ENCODE results near the gene CLIC3.

CLIC3 gene

GRCh38 chr9:137040568-137040967 lies 44.2 kb upstream of the CLIC3 start:
- TF ChIP-seq CTCF (conservative IDR thresholded peaks at IDR 0.05), result no peak
- H3K27ac ChIP-seq, result peak overlapping the region; percentile 11; the same call in 1 of the 2 replicates

DNA sequence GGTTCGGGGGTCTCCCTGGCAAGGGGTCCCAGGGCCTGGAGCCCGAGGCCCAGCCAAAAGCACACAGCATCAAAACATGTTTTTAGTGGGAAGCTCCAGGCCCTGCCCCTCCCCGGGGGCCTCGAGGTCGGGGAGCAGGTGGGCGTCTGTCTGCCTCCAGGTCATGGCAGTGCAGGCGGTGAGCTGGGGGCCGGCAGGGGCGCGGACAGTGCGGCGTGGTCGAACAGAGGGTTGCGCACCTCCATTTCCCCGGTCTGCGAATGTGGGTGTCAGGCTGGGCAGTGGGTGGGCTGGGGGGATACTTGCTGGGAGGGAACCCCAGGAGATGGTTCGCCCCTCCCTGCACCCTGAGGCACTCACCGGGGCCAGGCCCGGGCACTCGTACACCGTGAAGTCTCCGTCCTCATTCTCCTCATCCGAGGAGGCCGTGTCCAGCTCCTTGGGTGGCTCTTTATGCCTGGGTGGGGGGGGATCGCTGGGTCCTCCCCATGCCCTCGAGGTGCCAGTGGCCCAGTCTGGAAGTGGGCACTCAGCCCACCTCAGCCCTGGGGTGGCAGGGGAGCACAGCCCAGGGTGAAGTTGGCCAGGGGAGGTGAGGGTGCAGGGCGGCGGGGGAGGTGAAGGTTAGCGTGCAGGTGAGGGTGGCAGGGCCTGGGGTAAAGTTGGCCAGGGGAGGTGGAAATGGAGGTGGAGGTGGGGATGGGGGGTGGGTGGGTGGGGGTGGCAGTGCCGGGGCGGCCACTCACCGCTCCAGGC lies 43.4 kb upstream of the CLIC3 start:
- no peak for TF ChIP-seq CTCF (conservative IDR thresholded peaks at IDR 0.05)

DNA sequence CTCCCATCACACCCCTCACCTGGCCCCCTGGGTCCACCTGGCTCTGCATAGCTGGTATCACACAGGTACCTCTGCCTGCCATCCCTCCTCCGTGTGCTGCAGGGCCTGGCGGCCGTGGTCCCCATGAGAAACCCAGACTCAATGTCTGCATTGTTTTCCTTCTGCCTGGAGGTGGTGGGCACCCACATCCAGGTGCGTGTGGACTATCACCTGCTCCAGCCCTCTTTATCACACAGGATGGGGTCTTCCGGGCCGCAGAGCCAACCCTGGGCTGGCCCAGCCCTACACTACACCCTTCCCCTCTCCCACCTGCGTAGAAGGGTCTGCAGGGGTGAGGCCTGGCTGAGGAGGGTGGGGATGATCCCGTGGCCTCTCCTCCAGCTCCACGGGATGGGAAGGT lies 42.5 kb upstream of the CLIC3 start:
- H3K27ac ChIP-seq, result no peak overlapping the region
- TF ChIP-seq CTCF (conservative IDR thresholded peaks at IDR 0.05), result no peak

More for the DNA sequence above, 43.4 kb upstream of the CLIC3 start:
- no peak overlapping the region for H3K27ac ChIP-seq

GRCh38 chr9:137037483-137037882 lies 41.1 kb upstream of the CLIC3 start:
- peak overlapping the region; percentile 91; the same call in 1 of the 2 replicates for H3K27ac ChIP-seq
- TF ChIP-seq CTCF (conservative IDR thresholded peaks at IDR 0.05), result no peak

- no peak for TF ChIP-seq CTCF (conservative IDR thresholded peaks at IDR 0.05)
- H3K27ac ChIP-seq, result peak overlapping the region; percentile 91
Measured at GRCh38 chr9:137037035-137037434, 40.7 kb upstream of the CLIC3 start.

DNA sequence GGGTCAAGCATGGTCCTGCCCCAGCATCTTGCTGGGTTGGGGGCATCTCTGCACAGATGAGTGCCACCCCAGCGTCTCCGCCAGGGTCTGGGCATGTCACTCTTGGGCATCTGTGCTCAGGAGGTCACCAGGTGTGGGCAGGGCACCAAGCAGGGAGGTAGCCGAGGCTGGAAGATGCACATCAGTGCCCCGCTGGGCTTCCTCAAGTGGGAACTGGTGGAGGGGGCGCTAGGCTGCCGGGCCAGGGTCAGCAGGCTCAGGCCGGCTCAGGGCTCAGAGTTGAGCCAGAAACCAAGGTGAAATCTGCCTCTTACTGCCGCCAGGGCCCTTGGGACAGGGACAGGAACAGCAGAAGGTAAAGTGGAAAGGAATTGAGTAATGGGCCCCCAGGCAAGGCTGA lies 39.6 kb upstream of the CLIC3 start:
- peak overlapping the region; percentile 91 for H3K27ac ChIP-seq
- no peak for TF ChIP-seq CTCF (conservative IDR thresholded peaks at IDR 0.05)

- TF ChIP-seq CTCF (conservative IDR thresholded peaks at IDR 0.05), result peak; percentile 64
- H3K27ac ChIP-seq, result peak overlapping the region; percentile 91
Measured at GRCh38 chr9:137035507-137035834, 39.1 kb upstream of the CLIC3 start.

Data from VCaP (cell line).